ENCODE measurements around the gene NEK11.

The NEK11 gene

GRCh38 chr3:131228522-131228921 lies 201.8 kb downstream of the NEK11 start:
- Histone ChIP-seq H3K79me1 (ENCODE audit: low read length) (no peaks in the 10 kb centered on the region), H3K79me2 (ENCODE audit: control insufficient read depth, insufficient read depth, low read length) (no peaks in the 10 kb centered on the region), H3K23ac (ENCODE audit: low read length) (no peak overlapping the region), H2AK5ac (ENCODE audit: low read length) (no peak overlapping the region), H2BK5ac (ENCODE audit: low read length) (no peak overlapping the region), H3K56ac (ENCODE audit: low read length) (no peak overlapping the region), H4K5ac (ENCODE audit: low read length) (no peak overlapping the region), H3K27ac (ENCODE audit: low read depth, low read length) (no peak overlapping the region), H3K27me3 (ENCODE audit: insufficient read depth, low read length, poor library complexity) (no peaks in the 10 kb centered on the region), H4K8ac (ENCODE audit: low read depth, low read length) (no peak overlapping the region), H2BK15ac (replicated peaks; ENCODE audit: low read depth) (no peak overlapping the region), H3K9ac (ENCODE audit: low read length) (no peak overlapping the region), H3K4me1 (ENCODE audit: control insufficient read depth, low read depth, low read length) (no peaks in the 10 kb centered on the region), H2BK120ac (ENCODE audit: low read depth, low read length) (no peak overlapping the region), H3K36me3 (ENCODE audit: control insufficient read depth, insufficient read depth, low read length) (no peaks in the 10 kb centered on the region), H3K4me2 (ENCODE audit: low read length) (no peak overlapping the region), H3K4me3 (ENCODE audit: low read length) (no peak overlapping the region), H3K18ac (ENCODE audit: low read length) (no peak overlapping the region), H3K4ac (ENCODE audit: low read depth, low read length) (no peak overlapping the region)
- DNase-seq: no peak
- no CpG with 5 or more reads among the region's 3 CpGs for WGBS (ENCODE audit: extremely low coverage, insufficient coverage, low lambda C conversion rate)

- Histone ChIP-seq H3K79me1 (ENCODE audit: low read length) (no peaks in the 10 kb centered on the region), H2BK120ac (ENCODE audit: low read depth, low read length) (no peak overlapping the region), H2BK15ac (replicated peaks; ENCODE audit: low read depth) (no peak overlapping the region), H4K8ac (ENCODE audit: low read depth, low read length) (no peak overlapping the region), H3K36me3 (ENCODE audit: control insufficient read depth, insufficient read depth, low read length) (no peaks in the 10 kb centered on the region), H2BK5ac (ENCODE audit: low read length) (no peak overlapping the region), H3K56ac (ENCODE audit: low read length) (no peak overlapping the region), H3K4me3 (ENCODE audit: low read length) (no peak overlapping the region), H3K79me2 (ENCODE audit: control insufficient read depth, insufficient read depth, low read length) (no peaks in the 10 kb centered on the region), H4K5ac (ENCODE audit: low read length) (no peak overlapping the region), H3K27ac (ENCODE audit: low read depth, low read length) (no peak overlapping the region), H3K18ac (ENCODE audit: low read length) (no peak overlapping the region), H3K9ac (ENCODE audit: low read length) (no peak overlapping the region), H3K4me1 (ENCODE audit: control insufficient read depth, low read depth, low read length) (no peaks in the 10 kb centered on the region), H3K4me2 (ENCODE audit: low read length) (no peak overlapping the region), H3K4ac (ENCODE audit: low read depth, low read length) (no peak overlapping the region), H2AK5ac (ENCODE audit: low read length) (no peak overlapping the region), H3K23ac (ENCODE audit: low read length) (no peak overlapping the region), H3K27me3 (ENCODE audit: insufficient read depth, low read length, poor library complexity) (no peaks in the 10 kb centered on the region)
- DNase-seq: no peak
- no CpG with 5 or more reads among the region's 3 CpGs for WGBS (ENCODE audit: extremely low coverage, insufficient coverage, low lambda C conversion rate)
Measured at GRCh38 chr3:131231710-131232389, 205.2 kb downstream of the NEK11 start.

GRCh38 chr3:131232711-131233267 lies 206.1 kb downstream of the NEK11 start:
- H3K4me1 ChIP-seq (ENCODE audit: control insufficient read depth, low read depth, low read length): no peaks in the 10 kb centered on the region
- H2AK5ac ChIP-seq (ENCODE audit: low read length): no peak overlapping the region
- H3K9ac ChIP-seq (ENCODE audit: low read length): no peak overlapping the region
- no peak overlapping the region for H3K4me3 ChIP-seq (ENCODE audit: low read length)
- no peak overlapping the region for H2BK5ac ChIP-seq (ENCODE audit: low read length)
- H3K23ac ChIP-seq (ENCODE audit: low read length): no peak overlapping the region
- no peak overlapping the region for H3K27ac ChIP-seq (ENCODE audit: low read depth, low read length)
- no peak overlapping the region for H2BK120ac ChIP-seq (ENCODE audit: low read depth, low read length)
- no peak overlapping the region for H3K4me2 ChIP-seq (ENCODE audit: low read length)
- H3K36me3 ChIP-seq (ENCODE audit: control insufficient read depth, insufficient read depth, low read length): no peaks in the 10 kb centered on the region
- DNase-seq: no peak
- H4K8ac ChIP-seq (ENCODE audit: low read depth, low read length): no peak overlapping the region
- no peaks in the 10 kb centered on the region for H3K79me1 ChIP-seq (ENCODE audit: low read length)
- H4K5ac ChIP-seq (ENCODE audit: low read length): no peak overlapping the region
- H3K4ac ChIP-seq (ENCODE audit: low read depth, low read length): no peak overlapping the region
- no peaks in the 10 kb centered on the region for H3K27me3 ChIP-seq (ENCODE audit: insufficient read depth, low read length, poor library complexity)
- H3K18ac ChIP-seq (ENCODE audit: low read length): no peak overlapping the region
- H2BK15ac ChIP-seq (replicated peaks; ENCODE audit: low read depth): no peak overlapping the region
- no peak overlapping the region for H3K56ac ChIP-seq (ENCODE audit: low read length)
- H3K79me2 ChIP-seq (ENCODE audit: control insufficient read depth, insufficient read depth, low read length): no peaks in the 10 kb centered on the region
- no CpG with 5 or more reads among the region's 3 CpGs for WGBS (ENCODE audit: extremely low coverage, insufficient coverage, low lambda C conversion rate)

GRCh38 chr3:131233900-131234668 lies 207.4 kb downstream of the NEK11 start:
- H4K5ac ChIP-seq (ENCODE audit: low read length): no peak overlapping the region
- no CpG with 5 or more reads among the region's 5 CpGs for WGBS (ENCODE audit: extremely low coverage, insufficient coverage, low lambda C conversion rate)

DNA sequence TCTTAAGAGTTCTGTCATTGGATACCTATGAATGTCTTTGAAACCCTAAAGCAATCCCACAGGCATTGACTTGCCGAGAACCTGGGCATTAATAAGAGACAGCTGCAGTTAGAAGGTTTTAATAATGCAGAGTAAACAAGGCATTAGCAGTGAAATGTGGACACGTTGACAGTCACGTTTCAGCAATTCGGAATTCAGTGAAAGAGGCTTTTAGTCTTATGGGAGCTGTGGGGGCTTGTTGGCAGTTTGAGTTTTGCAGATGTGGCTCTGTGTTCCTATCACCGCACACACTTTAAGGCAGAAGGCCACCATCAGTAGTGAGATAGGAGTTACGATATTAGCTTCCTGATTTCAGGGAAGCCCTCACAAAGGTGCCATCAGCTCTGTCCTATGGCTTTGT lies 209.7 kb downstream of the NEK11 start:
- no peak overlapping the region for H3K27ac ChIP-seq (ENCODE audit: low read depth, low read length)
- WGBS (ENCODE audit: extremely low coverage, insufficient coverage, low lambda C conversion rate): no CpG with 5 or more reads among the region's 6 CpGs
- no peak overlapping the region for H3K4me2 ChIP-seq (ENCODE audit: low read length)

More at GRCh38 chr3:131233900-131234668, 207.4 kb downstream of the NEK11 start:
- Histone ChIP-seq H2AK5ac (ENCODE audit: low read length) (no peak overlapping the region), H3K4me2 (ENCODE audit: low read length) (no peak overlapping the region), H4K8ac (ENCODE audit: low read depth, low read length) (no peak overlapping the region), H3K4me1 (ENCODE audit: control insufficient read depth, low read depth, low read length) (no peaks in the 10 kb centered on the region), H2BK5ac (ENCODE audit: low read length) (no peak overlapping the region), H2BK120ac (ENCODE audit: low read depth, low read length) (no peak overlapping the region), H3K36me3 (ENCODE audit: control insufficient read depth, insufficient read depth, low read length) (no peaks in the 10 kb centered on the region), H3K4ac (ENCODE audit: low read depth, low read length) (no peak overlapping the region), H3K9ac (ENCODE audit: low read length) (no peak overlapping the region), H2BK15ac (replicated peaks; ENCODE audit: low read depth) (no peak overlapping the region), H3K56ac (ENCODE audit: low read length) (no peak overlapping the region), H3K79me2 (ENCODE audit: control insufficient read depth, insufficient read depth, low read length) (no peaks in the 10 kb centered on the region), H3K23ac (ENCODE audit: low read length) (no peak overlapping the region), H3K79me1 (ENCODE audit: low read length) (no peaks in the 10 kb centered on the region), H3K18ac (ENCODE audit: low read length) (no peak overlapping the region), H3K27me3 (ENCODE audit: insufficient read depth, low read length, poor library complexity) (no peaks in the 10 kb centered on the region), H3K4me3 (ENCODE audit: low read length) (no peak overlapping the region), H3K27ac (ENCODE audit: low read depth, low read length) (no peak overlapping the region)
- DNase-seq: no peak

More for the DNA sequence above, 209.7 kb downstream of the NEK11 start:
- no peak overlapping the region for H2BK5ac ChIP-seq (ENCODE audit: low read length)
- no peak overlapping the region for H3K23ac ChIP-seq (ENCODE audit: low read length)
- H2BK15ac ChIP-seq (replicated peaks; ENCODE audit: low read depth): no peak overlapping the region
- no peak overlapping the region for H4K5ac ChIP-seq (ENCODE audit: low read length)
- no peak overlapping the region for H3K4me3 ChIP-seq (ENCODE audit: low read length)
- no peak overlapping the region for H3K9ac ChIP-seq (ENCODE audit: low read length)
- H2BK120ac ChIP-seq (ENCODE audit: low read depth, low read length): no peak overlapping the region
- H2AK5ac ChIP-seq (ENCODE audit: low read length): no peak overlapping the region
- no peak overlapping the region for H3K4ac ChIP-seq (ENCODE audit: low read depth, low read length)
- no peak overlapping the region for H3K18ac ChIP-seq (ENCODE audit: low read length)
- no peaks in the 10 kb centered on the region for H3K27me3 ChIP-seq (ENCODE audit: insufficient read depth, low read length, poor library complexity)
- no peaks in the 10 kb centered on the region for H3K4me1 ChIP-seq (ENCODE audit: control insufficient read depth, low read depth, low read length)
- H4K8ac ChIP-seq (ENCODE audit: low read depth, low read length): no peak overlapping the region
- H3K36me3 ChIP-seq (ENCODE audit: control insufficient read depth, insufficient read depth, low read length): no peaks in the 10 kb centered on the region
- no peaks in the 10 kb centered on the region for H3K79me1 ChIP-seq (ENCODE audit: low read length)
- H3K56ac ChIP-seq (ENCODE audit: low read length): no peak overlapping the region
- no peak for DNase-seq
- no peaks in the 10 kb centered on the region for H3K79me2 ChIP-seq (ENCODE audit: control insufficient read depth, insufficient read depth, low read length)

All from mesendoderm (in vitro differentiated cells).